PC-3 (cell line): ENCODE results near the gene AKR7A2. TPM values are rescaled to one million over a fixed set of nuclear protein-coding genes. Genes with fewer than 3 reads are reported as not detected.

Experiments
- ATAC-seq: fragments of 200-7000 bp; cut with Tn5 transposase; 2 replicates; pipeline ENCODE4 v1.9.1; 2020; ENCODE audit warnings: mild to moderate bottlenecking, moderate library complexity
- BruUV-seq: library from RNA; stranded (reverse); fragments of 400-500 nt; replicated peaks from 2 replicates; lab custom pipeline; 2021; lab: Mats Ljungman, UMichigan
- CTCF ChIA-PET: fragments of 300-600 bp; sonication (Branson Sonifier 250); formaldehyde crosslinking; loops from one replicate; lab custom pipeline; 2022; ENCODE audit warnings: antibody characterized with exemption; lab: Charles Lee
- POLR2A ChIA-PET: fragments of 300-600 bp; sonication (Branson Sonifier 250); formaldehyde crosslinking; loops from one replicate; lab custom pipeline; 2022; ENCODE audit warnings: antibody characterized with exemption; ENCODE audit not compliant: unreplicated experiment; lab: Charles Lee
- DNase-seq: peaks from one replicate; pipeline ENCODE4 v3.0.0-alpha.2; 2015
- H2AFZ ChIP-seq: fragments of 300-600 bp; sonication (generic); 2 replicates; pipeline ENCODE4 v1.6.0; 2016; ENCODE audit warnings: antibody characterized with exemption, low read length
- H3F3A ChIP-seq: fragments of 300-600 bp; sonication (generic); one replicate; pipeline ENCODE4 v1.6.0; 2017; ENCODE audit warnings: antibody characterized with exemption, low read length, control low read depth, mild to moderate bottlenecking; ENCODE audit not compliant: unreplicated experiment
- H3K27ac ChIP-seq: fragments of 300-600 bp; sonication (generic); 2 replicates; pipeline ENCODE4 v1.5.1; 2016; ENCODE audit warnings: mild to moderate bottlenecking, low read length
- H3K27me3 ChIP-seq: fragments of 300-600 bp; sonication (generic); 2 replicates; pipeline ENCODE4 v1.6.1; 2016; ENCODE audit warnings: low read length, mixed read lengths
- H3K36me3 ChIP-seq: fragments of 300-600 bp; sonication (generic); 2 replicates; pipeline ENCODE4 v1.6.1; 2016; ENCODE audit warnings: low read depth, mixed run types, low read length, mixed read lengths
- H3K4me1 ChIP-seq: fragments of 300-600 bp; sonication (generic); 2 replicates; pipeline ENCODE4 v1.5.1; 2016; ENCODE audit warnings: low read length; ENCODE audit not compliant: insufficient read depth
- H3K4me2 ChIP-seq: fragments of 300-600 bp; sonication (generic); 2 replicates; pipeline ENCODE4 v1.6.0; 2016; ENCODE audit warnings: low read length
- H3K4me3 ChIP-seq: fragments of 300-600 bp; sonication (generic); 2 replicates; pipeline ENCODE4 v1.5.1; 2016; ENCODE audit warnings: mild to moderate bottlenecking, low read length, mixed read lengths
- H3K79me2 ChIP-seq: fragments of 300-600 bp; sonication (generic); 2 replicates; pipeline ENCODE4 v1.6.1; 2017; ENCODE audit warnings: low read length, mixed read lengths
- H3K9ac ChIP-seq: fragments of 300-600 bp; sonication (generic); 2 replicates; pipeline ENCODE4 v1.6.0; 2016; ENCODE audit warnings: mild to moderate bottlenecking, low read length
- H3K9me2 ChIP-seq: fragments of 300-600 bp; sonication (generic); replicated peaks from 2 replicates; pipeline ENCODE4 v1.6.1; 2016; ENCODE audit warnings: mixed run types, low read length, mixed read lengths
- H3K9me3 ChIP-seq: fragments of 300-600 bp; sonication (generic); 2 replicates; pipeline ENCODE4 v1.6.1; 2016; ENCODE audit warnings: low read length, mixed read lengths
- H4K20me1 ChIP-seq: fragments of 300-600 bp; sonication (generic); 2 replicates; pipeline ENCODE4 v1.6.1; 2016; ENCODE audit warnings: low read length, mixed read lengths
- CTCF ChIP-seq: fragments of 300-600 bp; sonication (generic); conservative IDR thresholded peaks from 2 replicates; pipeline ENCODE4 v1.5.1; 2017; ENCODE audit warnings: antibody characterized with exemption, low read depth, mild to moderate bottlenecking, low read length
- EZH2 ChIP-seq: fragments of 300-600 bp; sonication (generic); IDR thresholded peaks from one replicate; pipeline ENCODE4 v1.6.1; 2017; ENCODE audit warnings: antibody characterized with exemption, mild to moderate bottlenecking, low read length; ENCODE audit not compliant: unreplicated experiment
- EZH2phosphoT487 ChIP-seq: fragments of 300-600 bp; sonication (generic); IDR thresholded peaks from 2 replicates; pipeline ENCODE4 v1.6.1; 2018; ENCODE audit warnings: mild to moderate bottlenecking, antibody characterized with exemption, low read length, borderline replicate concordance
- intact Hi-C: fragments of 100-400 bp; cut with micrococcal nuclease; formaldehyde crosslinking; loops from 2 replicates; pipeline ENCODE4 v1.9.0; 2023
- total RNA-seq: library from RNA; depleted of rRNA; stranded (reverse); fragments of >200 nt; gene quantifications from 2 replicates; pipeline ENCODE4 v1.2.3, GENCODE V29; 2014

Gene AKR7A2
- total RNA-seq, 1 experiment from 2014 or later, result 63.3 TPM

- H3K4me1 ChIP-seq, result no peaks in the 10 kb centered on the region
- ChIA-PET POLR2A (no interaction called here), CTCF (no interaction called here)
- H3F3A ChIP-seq, result no peaks in the 10 kb centered on the region
- DNase-seq (no peak), ATAC-seq (no peak)
- no peak for TF ChIP-seq EZH2
- no peak for TF ChIP-seq EZH2phosphoT487
- no peak for TF ChIP-seq CTCF
- no TSS peak for BruUV-seq
- intact Hi-C loops, result no loop called here
- no peaks in the 10 kb centered on the region for H3K27me3 ChIP-seq
- no peak overlapping the region for H3K9ac ChIP-seq
- no peaks in the 10 kb centered on the region for H3K9me2 ChIP-seq
- H3K36me3 ChIP-seq, result no peaks in the 10 kb centered on the region
- no peaks in the 10 kb centered on the region for H4K20me1 ChIP-seq
- H3K4me2 ChIP-seq, result no peak overlapping the region
- no peak overlapping the region for H3K27ac ChIP-seq
- no peaks in the 10 kb centered on the region for H3K9me3 ChIP-seq
- no peaks in the 10 kb centered on the region for H3K79me2 ChIP-seq
- no peak overlapping the region for H3K4me3 ChIP-seq
- no peak overlapping the region for H2AFZ ChIP-seq
Observed at GRCh38 chr1:19325368-19325957, 13.5 kb upstream of the AKR7A2 start.

GRCh38 chr1:19324665-19324990, 12.7 kb upstream of the AKR7A2 start:
- ATAC-seq (no peak), DNase-seq (no peak)
- Histone ChIP-seq H3K9me2 (no peaks in the 10 kb centered on the region), H3K79me2 (no peaks in the 10 kb centered on the region), H3K9ac (no peak overlapping the region), H3K27ac (no peak overlapping the region), H2AFZ (no peak overlapping the region), H3K27me3 (no peaks in the 10 kb centered on the region), H3K36me3 (no peaks in the 10 kb centered on the region), H3F3A (no peaks in the 10 kb centered on the region), H3K4me3 (no peak overlapping the region), H4K20me1 (no peaks in the 10 kb centered on the region), H3K4me1 (no peaks in the 10 kb centered on the region), H3K4me2 (no peak overlapping the region), H3K9me3 (no peaks in the 10 kb centered on the region)
- CTCF ChIA-PET, result no interaction called here
- intact Hi-C loops, result no loop called here
- POLR2A ChIA-PET, result no interaction called here
- no peak for TF ChIP-seq EZH2
- TF ChIP-seq CTCF, result no peak
- no peak for TF ChIP-seq EZH2phosphoT487
- BruUV-seq, result no TSS peak

GRCh38 chr1:19323987-19324664, 12.2 kb upstream of the AKR7A2 start:
- CTCF ChIA-PET, result no interaction called here
- ATAC-seq, result no peak

More at GRCh38 chr1:19323987-19324664, 12.2 kb upstream of the AKR7A2 start:
- Histone ChIP-seq H3K27ac (no peak overlapping the region), H3K79me2 (no peaks in the 10 kb centered on the region), H3K27me3 (no peaks in the 10 kb centered on the region), H3K4me1 (no peaks in the 10 kb centered on the region), H3K4me3 (no peak overlapping the region), H3K4me2 (no peak overlapping the region), H3K9me2 (no peaks in the 10 kb centered on the region), H3K36me3 (no peaks in the 10 kb centered on the region; the same call in 1 of the 2 replicates), H2AFZ (no peak overlapping the region), H3F3A (no peaks in the 10 kb centered on the region), H3K9me3 (no peaks in the 10 kb centered on the region), H3K9ac (no peak overlapping the region), H4K20me1 (no peaks in the 10 kb centered on the region)
- TF ChIP-seq EZH2 (no peak), CTCF (no peak), EZH2phosphoT487 (no peak)
- DNase-seq, result no peak
- POLR2A ChIA-PET, result no interaction called here
- no TSS peak for BruUV-seq
- intact Hi-C loops, result no loop called here
